NCI-H146 treated with DMSO at 0.1 percent for 48 hours (cell line): ENCODE measurements around the gene SLX4.
"Not testable (repeated sequence)": the region's sequence is repeated elsewhere in the genome, so short reads cannot be mapped to it uniquely, and the experiment has no call there.

Experiments
- DNase-seq: peaks from one replicate; lab custom pipeline; 2025; ENCODE audit not compliant: unreplicated experiment; lab: John Stamatoyannopoulos, UW

Gene SLX4

GRCh38 chr16:3641801-3642396, 30.5 kb upstream of the SLX4 start:
- no peak for DNase-seq

- DNase-seq = no peak
Observed at GRCh38 chr16:3640632-3641501, 29.5 kb upstream of the SLX4 start.

DNA sequence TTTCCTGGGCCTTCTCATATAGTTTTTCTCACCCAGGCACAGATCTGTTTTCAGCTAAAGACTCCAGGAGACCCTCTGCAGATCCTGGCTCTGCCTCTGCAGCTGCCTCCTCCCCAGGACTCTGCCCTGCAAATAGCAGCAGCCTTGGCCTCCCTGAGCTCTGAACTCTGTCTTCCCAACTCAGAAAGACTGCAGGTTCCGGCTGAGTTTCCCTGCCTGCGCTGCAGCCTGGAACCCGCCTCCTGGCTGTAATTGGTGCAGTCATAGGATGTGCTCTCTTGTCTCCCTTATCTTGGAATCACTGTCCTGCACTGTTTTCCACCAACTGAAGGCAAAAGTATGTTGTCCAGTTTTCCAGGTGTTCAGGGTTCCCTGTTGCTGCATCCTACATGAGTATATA, 28.8 kb upstream of the SLX4 start:
- DNase-seq = no peak

DNA sequence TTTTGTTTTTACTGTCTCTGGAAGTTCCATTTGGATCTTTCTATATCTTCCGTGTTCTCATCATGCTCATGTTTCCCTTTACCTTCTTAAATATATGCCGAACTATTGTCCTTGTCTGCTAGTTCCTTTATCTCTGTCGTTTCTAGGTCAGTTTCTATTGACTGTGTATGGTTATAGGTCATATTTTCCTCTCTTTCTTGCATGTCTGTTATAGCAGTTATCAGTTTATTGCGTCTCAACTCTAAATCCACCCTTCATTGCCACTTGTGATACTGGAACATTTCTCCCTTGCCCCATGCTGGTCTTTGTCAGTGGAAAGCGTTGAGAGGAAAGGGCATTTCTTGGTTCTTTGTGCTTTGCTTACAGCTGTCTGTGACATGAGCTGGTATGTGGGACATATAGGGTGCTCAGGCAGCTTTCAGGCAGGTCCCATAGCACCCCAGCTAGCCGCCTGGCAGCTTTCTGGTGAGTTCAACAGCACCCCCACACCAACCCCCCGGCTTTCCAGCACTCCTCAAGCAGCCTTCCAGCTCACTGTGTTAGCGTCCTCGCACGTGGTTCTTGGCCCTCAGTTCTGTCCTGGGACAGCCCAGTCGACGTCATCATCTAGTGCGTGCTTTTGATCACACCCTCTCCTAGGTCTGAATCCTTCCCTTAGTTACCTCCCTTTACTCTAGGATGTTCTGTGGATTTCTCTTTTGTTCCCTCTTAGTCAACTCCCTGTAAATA, 27.7 kb upstream of the SLX4 start:
- no peak for DNase-seq

GRCh38 chr16:3637371-3637923, 26.0 kb upstream of the SLX4 start:
- no peak for DNase-seq

GRCh38 chr16:3625911-3626732, 14.7 kb upstream of the SLX4 start:
- DNase-seq = no peak

- no peak for DNase-seq
Observed at GRCh38 chr16:3625331-3625730, 13.9 kb upstream of the SLX4 start.

- DNase-seq = no peak
Observed at GRCh38 chr16:3623642-3624041, 12.2 kb upstream of the SLX4 start.

GRCh38 chr16:3618769-3619141, 7.3 kb upstream of the SLX4 start:
- DNase-seq = no peak

GRCh38 chr16:3612510-3613466, 1.4 kb upstream of the SLX4 start:
- DNase-seq = no peak

DNA sequence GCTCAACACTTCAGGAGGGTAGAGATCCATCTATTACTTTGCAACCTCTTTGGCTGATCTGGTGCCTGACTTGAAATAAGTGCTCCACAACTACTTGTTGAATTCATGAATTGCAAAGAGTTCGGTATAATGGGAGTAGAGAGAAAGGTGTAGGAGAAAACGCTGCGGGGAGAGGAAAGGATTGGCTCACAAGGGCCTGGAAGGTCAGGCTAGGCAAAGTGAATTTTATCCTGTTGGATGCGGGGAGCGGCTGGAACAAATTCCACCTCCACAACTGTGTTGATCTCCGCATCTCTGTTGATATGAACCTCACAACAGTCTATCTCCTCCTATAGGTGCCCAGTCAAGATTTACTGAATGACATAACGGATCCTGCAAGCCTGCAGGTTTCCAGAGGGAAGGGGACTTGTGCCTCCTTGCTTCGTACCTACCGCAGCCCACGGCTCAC, 684 bp downstream of the SLX4 start:
- peak; percentile 16 for DNase-seq

GRCh38 chr16:3609895-3610697, 1.3 kb downstream of the SLX4 start:
- no peak for DNase-seq

- DNase-seq = not testable (repeated sequence)
Observed at GRCh38 chr16:3608976-3609375, 2.4 kb downstream of the SLX4 start.

GRCh38 chr16:3608069-3608468, 3.3 kb downstream of the SLX4 start:
- DNase-seq = no peak

DNA sequence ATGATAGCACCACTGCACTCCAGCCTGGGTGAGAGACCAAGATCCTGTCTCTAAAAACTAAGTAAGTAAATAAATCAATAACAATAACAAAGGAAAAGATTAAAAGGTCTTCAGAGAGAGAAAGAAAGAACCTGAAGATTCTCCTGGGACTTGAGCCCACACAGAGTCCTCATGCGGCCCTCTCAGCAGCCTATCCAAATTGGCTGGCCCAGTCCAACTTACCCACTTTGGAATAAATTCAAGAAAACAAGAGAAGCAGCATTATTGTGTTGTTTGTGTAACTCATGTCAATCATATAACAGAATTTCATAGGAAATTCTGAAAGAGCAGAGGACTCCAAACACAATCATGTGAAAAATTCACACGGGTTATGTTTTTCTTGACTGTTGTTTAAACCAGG, 3.8 kb downstream of the SLX4 start:
- no peak for DNase-seq

DNA sequence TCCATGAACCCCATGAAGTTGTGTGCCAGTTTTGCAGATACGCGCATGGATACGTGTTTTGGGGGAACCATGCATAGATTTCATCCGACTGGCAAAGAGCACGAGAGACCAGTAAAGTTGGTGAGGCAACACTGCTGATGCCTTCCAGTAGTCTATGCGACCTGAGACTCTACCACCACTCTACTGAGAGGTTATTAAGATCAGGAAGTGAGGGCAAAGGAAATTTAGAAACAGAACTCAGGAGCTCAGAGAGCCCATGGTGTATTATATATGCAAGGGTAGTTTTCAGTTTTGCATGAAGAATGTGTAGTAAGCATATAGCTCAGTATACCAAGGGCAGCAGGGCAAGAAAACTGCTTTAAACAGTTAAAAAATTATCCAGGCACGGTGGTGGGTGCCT, 4.2 kb downstream of the SLX4 start:
- no peak for DNase-seq

DNA sequence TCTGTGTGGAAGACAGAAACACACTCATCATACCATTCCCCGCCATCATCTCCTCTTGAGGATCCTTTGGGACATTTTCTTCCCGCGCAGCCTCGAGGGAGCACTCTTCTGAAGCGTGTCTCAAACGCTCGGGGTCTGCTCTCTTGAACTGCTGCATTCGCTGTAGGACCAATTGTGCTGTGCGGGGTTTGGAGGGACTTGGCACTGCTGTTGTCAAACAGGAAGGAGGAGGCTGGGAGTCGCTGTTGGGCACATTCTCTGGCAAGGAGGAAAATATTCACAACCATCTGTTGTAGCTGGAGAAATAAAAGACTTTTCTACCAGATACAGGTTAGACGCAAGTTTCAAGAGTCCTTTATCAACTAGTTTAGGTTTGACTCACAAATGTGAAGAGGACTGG, 5.0 kb downstream of the SLX4 start:
- DNase-seq = no peak

- DNase-seq = no peak
Observed at GRCh38 chr16:3602320-3602653, 9.1 kb downstream of the SLX4 start.
